Measurements from ENCODE around the gene CNGA1.

DNA sequence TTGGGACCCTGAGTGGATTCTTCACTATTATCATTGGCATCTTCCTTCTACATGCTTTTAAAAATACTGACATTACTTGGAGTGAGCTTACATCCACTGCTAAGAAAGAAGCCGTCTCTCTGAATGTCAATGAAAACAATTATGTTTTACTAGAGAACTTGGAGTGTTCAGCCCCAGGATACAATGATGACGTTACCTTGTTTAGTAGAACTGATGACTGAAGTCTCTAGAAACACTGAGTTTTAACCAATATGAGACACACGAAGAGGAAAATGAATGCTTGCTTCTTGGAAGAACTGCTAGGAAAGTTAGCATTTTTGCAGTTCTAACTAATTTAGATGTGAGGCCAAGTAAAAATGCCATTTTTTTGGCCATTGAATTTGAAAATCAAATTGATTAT lies 19.5 kb upstream of the CNGA1 start:
- no peak for TF ChIP-seq GATA2 (IDR thresholded peaks at IDR 0.05; ENCODE audit: low read depth, low read length)
- no peak for TF ChIP-seq GATA3 (IDR thresholded peaks at IDR 0.05; ENCODE audit: low read depth, low read length)

Measured in SH-SY5Y (cell line).